Aorta (tissue), 5 donors: Measurements from ENCODE around the gene GADL1. TPM values are rescaled to one million over a fixed set of nuclear protein-coding genes. Genes with fewer than 3 reads are reported as not detected.

Experiments
- ATAC-seq: fragments of 200-7000 bp; cut with Tn5 transposase; one replicate; pipeline ENCODE4 v1.9.1; 2022; ENCODE audit warnings: moderate library complexity; ENCODE audit not compliant: low FRiP score
- DNase-seq, 2 donors: peaks; one replicate each; pipeline ENCODE4 v3.0.0-alpha.2; 2020
- H3K27ac ChIP-seq, 2 donors: one replicate each; pipeline ENCODE4 v1.5.1; 2013; ENCODE audit warnings: low read length in 2 of 2, mild to moderate bottlenecking in 2 of 2, moderate library complexity in 2 of 2, control low read depth in 1 of 2, inconsistent platforms in 1 of 2, low read depth in 1 of 2
- H3K27me3 ChIP-seq, 2 donors: one replicate each; pipeline ENCODE4 v1.6.1; 2013; ENCODE audit warnings: control low read depth in 1 of 2, low read length in 1 of 2, mild to moderate bottlenecking in 1 of 2, moderate library complexity in 1 of 2; ENCODE audit not compliant: insufficient read depth in 2 of 2, control insufficient read depth in 1 of 2
- H3K36me3 ChIP-seq, 2 donors: one replicate each; pipeline ENCODE4 v1.6.1; 2013; ENCODE audit warnings: control low read depth in 1 of 2, low read length in 1 of 2, mild to moderate bottlenecking in 1 of 2; ENCODE audit not compliant: insufficient read depth in 2 of 2, control insufficient read depth in 1 of 2
- H3K4me1 ChIP-seq, 2 donors: one replicate each; pipeline ENCODE4 v1.6.1; 2013; ENCODE audit warnings: low read length in 2 of 2, control low read depth in 1 of 2, mild to moderate bottlenecking in 1 of 2, moderate library complexity in 1 of 2; ENCODE audit not compliant: insufficient read depth in 2 of 2, control insufficient read depth in 1 of 2
- H3K4me3 ChIP-seq, 2 donors: one replicate each; pipeline ENCODE4 v1.5.1; 2013; ENCODE audit warnings: low read length in 2 of 2, control low read depth in 1 of 2, mild to moderate bottlenecking in 1 of 2
- H3K9me3 ChIP-seq: one replicate; pipeline ENCODE4 v1.6.1; 2013; ENCODE audit warnings: mild to moderate bottlenecking, low read length; ENCODE audit not compliant: control insufficient read depth
- WGBS, 2 donors: extraction: QIAGEN DNeasy Blood & Tissue Kit; methylation state at CpG; one replicate each; pipeline ENCODE4 v1.1.7; 2013; 5-methylcytosine and 5-hydroxymethylcytosine counted together
- intact Hi-C, 2 donors: fragments of 100-400 bp; cut with DNase I; formaldehyde crosslinking; loops; one replicate each; pipeline versions ENCODE4 v1.14.2 to v1.15.0; 2022
- polyA plus RNA-seq, 2 donors: library from polyadenylated mRNA; stranded (reverse); fragments of 200-250 nt; gene quantifications; one replicate each; pipeline ENCODE4 v1.2.3, GENCODE V29; 2013
- total RNA-seq, 2 donors: library from RNA; stranded (reverse); fragmentation: NEBNext Ultra II Directional; extraction: Animal tissue kit (Norgen Biotek cat#: 25700); gene quantifications; one replicate each; pipeline ENCODE4 v1.2.1, GENCODE V29; 2021
- donor health status: healthy with polysubstance abuse.
- donor health status: Bipolar disorder and iron deficiency.
- donor health status: DM: no; HTN: no; CAD: no.
- donor health status: DM: no; HTN: no; CAD: no.
- donor health status: DM: yes; HTN: yes; CAD: no.

GADL1 gene
- total and polyA plus RNA-seq, 4 donors: 0.10 to 2.3 (median 1.7) TPM

DNA sequence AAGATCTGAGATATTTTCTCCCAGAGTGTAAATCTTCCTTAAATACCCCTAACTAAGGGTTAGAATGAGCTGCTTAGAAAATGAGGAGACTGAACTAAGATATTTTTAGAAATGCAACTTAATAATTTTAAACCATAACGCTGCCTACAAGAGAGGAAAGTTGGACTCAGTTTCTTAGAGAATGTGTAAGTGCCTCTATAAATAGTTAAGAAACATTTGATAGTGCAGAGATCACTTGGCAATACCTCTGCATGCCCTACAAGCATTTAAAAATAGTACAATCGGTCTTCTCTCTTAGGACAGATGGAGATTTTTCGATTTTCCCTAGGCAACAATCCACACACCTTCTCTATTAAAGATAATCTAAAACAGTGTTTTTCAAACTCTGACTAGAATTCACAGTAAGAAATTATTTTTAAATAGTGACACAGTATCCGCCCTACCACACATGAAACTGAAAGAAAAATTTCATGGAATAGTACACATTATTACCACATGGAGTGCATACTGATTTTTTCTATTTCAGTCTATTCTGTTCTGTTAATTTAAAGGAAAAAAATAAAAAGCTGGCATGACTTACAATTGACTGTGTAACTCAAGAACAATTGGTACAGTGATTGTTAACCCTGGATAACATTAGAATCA is 83.2 kb downstream of the GADL1 start:
- Histone ChIP-seq H3K9me3 (no peaks in the 10 kb centered on the region), H3K36me3 (no peaks in the 10 kb centered on the region), H3K27me3 (no peaks in the 10 kb centered on the region), H3K27ac (peak overlapping the region in 1 of 2 donors; percentile 61), H3K4me1 (peaks cover 0 to 5% of the 10 kb centered on the region in 2 donors), H3K4me3 (peak overlapping the region; percentile 23 to 59)
- no peak for DNase-seq
- ATAC-seq: peak; percentile 49
- WGBS, 2 donors: 2 to 6% methylated on average over 4 of the region's 4 CpGs
- intact Hi-C loops: no loop called here

DNA sequence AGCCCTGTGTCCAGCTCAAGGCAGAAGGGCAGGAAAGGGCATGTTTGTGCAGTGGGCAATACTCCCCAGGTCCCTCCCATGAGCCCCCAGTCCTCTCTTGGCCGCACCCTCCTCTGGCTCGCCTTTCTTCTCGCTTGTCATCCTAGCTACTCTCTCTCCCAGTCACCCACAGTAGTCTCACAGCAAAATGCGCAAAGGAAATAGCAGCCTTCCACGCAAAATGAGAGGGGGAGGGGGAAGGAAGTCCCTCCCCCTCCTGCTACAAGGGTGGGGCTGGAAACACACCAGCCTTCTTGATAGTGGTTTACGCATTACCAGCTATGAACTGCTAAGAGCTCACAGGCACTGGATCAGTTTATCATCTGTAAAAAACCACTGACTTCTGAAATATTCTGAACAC is 83.8 kb downstream of the GADL1 start:
- 18 to 30% methylated on average over 6 of the region's 6 CpGs for WGBS, 2 donors
- ATAC-seq (peak; percentile 55), DNase-seq (peak; percentile 44 to 75)
- Histone ChIP-seq H3K9me3 (no peaks in the 10 kb centered on the region), H3K4me1 (peaks cover 0 to 5% of the 10 kb centered on the region in 2 donors), H3K27me3 (no peaks in the 10 kb centered on the region), H3K4me3 (peak overlapping the region; percentile 23 to 59), H3K27ac (peak overlapping the region; percentile 1 to 61), H3K36me3 (no peaks in the 10 kb centered on the region)
- intact Hi-C loops: no loop called here

DNA sequence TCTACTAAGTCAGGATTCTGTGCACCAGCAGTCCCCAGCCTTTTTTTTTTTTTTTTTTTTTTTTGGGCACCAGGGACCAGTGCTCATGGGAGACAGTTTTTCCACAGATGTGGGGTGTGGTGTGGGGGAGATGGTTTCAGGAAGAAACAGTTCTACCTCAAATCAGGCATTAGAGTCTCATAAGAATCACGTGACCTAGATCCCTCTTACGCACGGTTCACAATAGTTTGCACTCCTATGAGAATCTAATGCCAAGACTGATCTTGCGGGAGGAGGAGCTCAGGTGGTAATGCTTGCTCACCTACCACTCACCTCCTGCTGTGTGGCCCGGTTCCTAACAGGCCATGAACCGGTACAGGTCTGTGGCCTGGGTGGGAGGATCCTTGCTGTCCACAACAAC is 88.8 kb downstream of the GADL1 start:
- Histone ChIP-seq H3K9me3 (no peaks in the 10 kb centered on the region), H3K27ac (no peak overlapping the region), H3K36me3 (no peaks in the 10 kb centered on the region), H3K27me3 (no peaks in the 10 kb centered on the region), H3K4me1 (no peaks in the 10 kb centered on the region), H3K4me3 (no peak overlapping the region)
- DNase-seq: no peak
- intact Hi-C loops: no loop called here
- WGBS, 2 donors: 96 to 99% methylated on average over 6 of the region's 6 CpGs
- no peak for ATAC-seq

DNA sequence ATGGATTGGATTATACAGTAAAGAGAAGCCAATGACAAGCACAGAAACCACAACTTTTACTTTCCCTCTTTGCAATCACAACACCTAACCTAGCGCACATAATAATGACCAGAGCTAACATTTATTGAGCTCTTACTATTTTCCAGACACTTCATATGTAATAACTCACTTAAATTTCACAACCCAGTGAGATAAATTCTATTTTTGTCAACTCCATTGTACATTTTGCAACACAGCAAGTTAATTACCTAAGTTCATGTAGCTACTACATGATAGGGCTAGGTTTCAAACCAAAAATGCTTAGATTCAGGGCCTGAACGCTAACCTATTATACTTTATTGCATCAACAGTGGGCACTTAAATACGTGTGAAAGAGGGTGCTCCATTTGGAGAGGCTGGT is 89.5 kb downstream of the GADL1 start:
- WGBS, 2 donors: 92 to 96% methylated on average over 3 of the region's 3 CpGs
- H3K27me3 ChIP-seq: no peaks in the 10 kb centered on the region
- no peaks in the 10 kb centered on the region for H3K9me3 ChIP-seq
- no peak overlapping the region for H3K4me3 ChIP-seq
- H3K4me1 ChIP-seq: no peaks in the 10 kb centered on the region
- no peaks in the 10 kb centered on the region for H3K36me3 ChIP-seq
- intact Hi-C loops: no loop called here
- DNase-seq (no peak), ATAC-seq (no peak)
- H3K27ac ChIP-seq: no peak overlapping the region

DNA sequence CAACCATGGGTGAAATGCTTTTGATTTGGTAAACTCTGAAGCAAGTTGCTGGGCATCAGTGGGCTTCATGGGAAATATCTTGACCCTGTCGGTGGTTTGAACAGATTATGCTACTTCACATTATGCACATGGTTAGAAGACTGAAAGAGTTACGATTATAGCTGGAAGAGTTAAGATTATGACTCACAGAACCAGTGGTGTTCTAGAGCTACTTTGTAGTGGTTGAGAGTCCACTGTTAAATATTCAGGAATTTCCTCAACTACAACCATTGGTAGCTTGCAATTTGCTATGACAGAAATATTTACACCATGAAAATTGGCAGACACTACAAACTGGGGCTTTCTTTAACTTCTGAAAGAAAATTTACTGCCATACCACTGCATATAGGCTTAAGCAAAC is 99.3 kb downstream of the GADL1 start:
- Histone ChIP-seq H3K27ac (no peak overlapping the region), H3K9me3 (no peaks in the 10 kb centered on the region), H3K36me3 (peaks cover 0 to 3% of the 10 kb centered on the region in 2 donors), H3K27me3 (no peaks in the 10 kb centered on the region), H3K4me1 (no peaks in the 10 kb centered on the region), H3K4me3 (no peak overlapping the region)
- intact Hi-C loops: no loop called here
- ATAC-seq: no peak
- WGBS, 2 donors: 89 to 96% methylated on average over 2 of the region's 2 CpGs
- no peak for DNase-seq

DNA sequence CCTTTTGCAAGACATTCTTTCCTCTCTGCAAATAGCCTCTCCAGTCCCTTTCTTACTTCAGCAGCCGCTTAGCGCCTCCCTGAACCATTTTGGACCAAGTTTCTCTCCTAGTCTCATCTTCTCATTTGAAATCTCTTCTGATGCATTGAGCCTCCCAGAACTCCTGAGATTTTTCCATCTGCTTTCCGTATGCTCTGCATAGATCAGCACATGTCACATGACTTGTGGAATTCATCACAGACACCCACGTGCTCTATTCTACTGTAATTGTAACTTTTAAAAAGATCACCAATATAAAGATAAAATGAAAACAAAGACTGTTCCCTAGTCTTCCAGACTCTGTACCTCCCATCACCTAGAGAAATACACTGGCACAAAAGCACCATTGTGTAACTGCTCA is 100.7 kb downstream of the GADL1 start:
- ATAC-seq (no peak), DNase-seq (no peak)
- H3K36me3 ChIP-seq: peaks cover 0 to 3% of the 10 kb centered on the region in 2 donors
- H3K27me3 ChIP-seq: no peaks in the 10 kb centered on the region
- intact Hi-C loops: no loop called here
- H3K27ac ChIP-seq: no peak overlapping the region
- WGBS, 2 donors: 72 to 73% methylated on average over 4 of the region's 4 CpGs
- no peak overlapping the region for H3K4me3 ChIP-seq
- no peaks in the 10 kb centered on the region for H3K9me3 ChIP-seq
- no peaks in the 10 kb centered on the region for H3K4me1 ChIP-seq

DNA sequence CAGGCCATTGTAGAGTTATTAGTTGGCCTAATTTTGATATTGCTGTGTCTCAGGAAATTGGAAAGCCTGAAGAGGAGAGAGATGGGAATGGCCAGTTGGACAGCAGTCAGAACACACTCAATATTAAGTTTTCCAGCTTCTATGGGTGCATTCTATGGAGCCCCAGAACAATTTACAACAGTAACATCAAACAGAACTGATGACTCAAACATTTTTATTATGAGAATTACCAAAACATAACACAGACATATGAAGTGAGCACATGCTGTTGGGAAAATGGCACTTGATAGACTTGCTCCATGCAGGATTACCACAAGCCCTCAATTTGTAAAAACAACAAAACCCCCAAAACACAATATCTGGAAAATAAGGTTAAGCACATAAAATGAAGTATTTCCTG is 104.3 kb downstream of the GADL1 start:
- DNase-seq: no peak
- peaks cover 0 to 3% of the 10 kb centered on the region in 2 donors for H3K36me3 ChIP-seq
- H3K4me3 ChIP-seq: no peak overlapping the region
- H3K27me3 ChIP-seq: no peaks in the 10 kb centered on the region
- H3K27ac ChIP-seq: no peak overlapping the region
- intact Hi-C loops: no loop called here
- H3K4me1 ChIP-seq: no peaks in the 10 kb centered on the region
- ATAC-seq: no peak
- no peaks in the 10 kb centered on the region for H3K9me3 ChIP-seq

DNA sequence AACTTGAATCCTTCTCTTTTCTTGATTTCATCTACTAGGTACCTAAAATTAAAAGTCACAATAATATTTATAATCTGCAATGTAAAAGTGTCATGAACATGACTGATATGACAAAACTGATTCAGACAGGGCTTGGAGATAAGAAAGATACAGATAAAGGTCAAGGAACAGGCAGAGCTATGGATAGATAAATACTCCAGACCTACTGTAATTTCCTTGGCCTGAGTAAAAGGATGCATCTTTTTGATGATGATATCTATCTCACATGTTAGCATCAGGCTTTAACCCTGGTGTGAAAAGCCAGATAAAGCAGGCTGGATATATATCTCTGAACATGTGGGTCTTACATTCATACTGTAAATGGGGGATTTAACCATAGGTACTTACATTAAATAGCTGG is 108.1 kb downstream of the GADL1 start:
- no peak overlapping the region for H3K27ac ChIP-seq
- H3K4me3 ChIP-seq: no peak overlapping the region
- no peaks in the 10 kb centered on the region for H3K4me1 ChIP-seq
- DNase-seq (no peak), ATAC-seq (no peak)
- intact Hi-C loops: no loop called here
- H3K27me3 ChIP-seq: no peaks in the 10 kb centered on the region
- no peaks in the 10 kb centered on the region for H3K9me3 ChIP-seq
- no peaks in the 10 kb centered on the region for H3K36me3 ChIP-seq

DNA sequence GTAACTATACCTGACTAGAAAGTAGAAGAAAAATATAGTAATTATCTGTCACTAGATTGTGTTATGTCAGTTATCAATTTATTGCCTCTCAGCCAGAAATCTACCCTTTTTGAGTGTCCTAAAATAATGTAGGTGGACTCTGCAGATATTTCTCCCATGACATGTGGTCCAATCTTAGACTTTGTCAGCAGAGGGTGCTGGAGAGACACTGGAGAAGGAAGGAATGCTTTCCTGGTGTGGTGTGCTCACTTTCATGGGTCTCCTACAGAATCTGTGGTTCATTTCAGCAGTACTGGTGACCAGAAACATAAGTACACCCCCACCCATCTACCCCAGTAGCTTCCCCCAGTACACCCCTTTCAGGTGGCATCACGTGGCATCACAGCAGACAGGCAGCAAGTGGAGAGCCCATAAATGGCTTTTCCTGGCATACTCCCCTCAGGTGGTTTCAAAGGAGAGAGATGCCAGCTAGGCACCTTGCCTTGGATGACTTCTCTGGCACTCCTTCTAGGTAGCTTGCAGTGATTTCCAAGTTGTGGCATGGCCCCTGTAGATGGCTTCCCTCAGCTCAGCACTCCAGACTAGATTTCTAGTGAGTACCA is 114.7 kb downstream of the GADL1 start:
- H3K36me3 ChIP-seq: no peaks in the 10 kb centered on the region
- H3K27ac ChIP-seq: no peak overlapping the region
- intact Hi-C loops: loop anchor here (10.0 kb wide), 4 partner anchors 135 to 975 kb away; no protein-coding TSS in a partner anchor
- DNase-seq (no peak), ATAC-seq (peak; percentile 69)
- no peaks in the 10 kb centered on the region for H3K9me3 ChIP-seq
- H3K4me3 ChIP-seq: no peak overlapping the region
- 94 to 95% methylated on average over 1 of the region's 1 CpG for WGBS, 2 donors
- no peaks in the 10 kb centered on the region for H3K4me1 ChIP-seq
- no peaks in the 10 kb centered on the region for H3K27me3 ChIP-seq
